ENCODE data around the gene NEDD4L. TPM values are rescaled to one million over a fixed set of nuclear protein-coding genes. Genes with fewer than 3 reads are reported as not detected.

Gene NEDD4L
- total RNA-seq, 1 donor from 2014 or later = 32.6 TPM

DNA sequence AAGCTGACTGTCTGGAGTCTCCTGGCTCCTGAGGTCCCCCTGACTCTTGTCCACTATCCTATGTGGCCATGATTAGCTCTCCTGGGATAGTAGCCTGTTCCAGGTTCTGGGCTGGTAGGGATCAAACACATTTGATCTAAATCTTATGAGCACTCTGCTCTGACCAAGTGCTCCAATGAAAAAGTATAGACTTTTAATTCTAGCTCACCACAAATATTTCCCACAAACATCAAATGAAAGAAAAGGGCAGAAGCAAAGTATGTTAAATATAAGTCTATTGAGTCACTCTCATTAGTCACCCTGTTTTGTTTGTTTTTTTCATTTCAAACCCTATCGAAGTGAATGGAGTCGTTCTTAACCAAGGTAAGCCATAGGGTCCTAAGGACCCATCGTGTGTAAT, 39.7 kb upstream of the NEDD4L start:
- peaks cover 25% of the 10 kb centered on the region for H3K27me3 Mint-ChIP-seq
- no peaks in the 10 kb centered on the region for H3K36me3 Mint-ChIP-seq (ENCODE audit: low read depth)
- TF ChIP-seq, protein P1, sequence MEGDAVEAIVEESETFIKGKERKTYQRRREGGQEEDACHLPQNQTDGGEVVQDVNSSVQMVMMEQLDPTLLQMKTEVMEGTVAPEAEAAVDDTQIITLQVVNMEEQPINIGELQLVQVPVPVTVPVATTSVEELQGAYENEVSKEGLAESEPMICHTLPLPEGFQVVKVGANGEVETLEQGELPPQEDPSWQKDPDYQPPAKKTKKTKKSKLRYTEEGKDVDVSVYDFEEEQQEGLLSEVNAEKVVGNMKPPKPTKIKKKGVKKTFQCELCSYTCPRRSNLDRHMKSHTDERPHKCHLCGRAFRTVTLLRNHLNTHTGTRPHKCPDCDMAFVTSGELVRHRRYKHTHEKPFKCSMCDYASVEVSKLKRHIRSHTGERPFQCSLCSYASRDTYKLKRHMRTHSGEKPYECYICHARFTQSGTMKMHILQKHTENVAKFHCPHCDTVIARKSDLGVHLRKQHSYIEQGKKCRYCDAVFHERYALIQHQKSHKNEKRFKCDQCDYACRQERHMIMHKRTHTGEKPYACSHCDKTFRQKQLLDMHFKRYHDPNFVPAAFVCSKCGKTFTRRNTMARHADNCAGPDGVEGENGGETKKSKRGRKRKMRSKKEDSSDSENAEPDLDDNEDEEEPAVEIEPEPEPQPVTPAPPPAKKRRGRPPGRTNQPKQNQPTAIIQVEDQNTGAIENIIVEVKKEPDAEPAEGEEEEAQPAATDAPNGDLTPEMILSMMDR (IDR thresholded peaks at IDR 0.05) = no peak
- H3K4me3 Mint-ChIP-seq = no peak overlapping the region
- H3K9me3 Mint-ChIP-seq = no peaks in the 10 kb centered on the region
- intact Hi-C loops (cut with micrococcal nuclease) = no loop called here
- H3K4me1 Mint-ChIP-seq = no peaks in the 10 kb centered on the region
- DNase-seq = no peak
- ChIA-PET CTCF (interaction anchor here (1.9 kb wide), 1 partner anchor 39 kb away, joined by 6 read pairs; the partner anchor contains the start of gene NEDD4L), POLR2A (no interaction called here)
- no peak for ATAC-seq (ENCODE audit: low read depth)
- H3K27ac Mint-ChIP-seq = no peak overlapping the region

- no peaks in the 10 kb centered on the region for H3K4me1 Mint-ChIP-seq
- CTCF ChIA-PET = interaction anchor here (1.9 kb wide), 1 partner anchor 38 kb away, joined by 6 read pairs; the partner anchor contains the start of gene NEDD4L
- TF ChIP-seq, protein P1 (IDR thresholded peaks at IDR 0.05) = no peak
- POLR2A ChIA-PET = no interaction called here
- DNase-seq = no peak
- H3K27ac Mint-ChIP-seq = no peak overlapping the region
- H3K9me3 Mint-ChIP-seq = no peaks in the 10 kb centered on the region
- no peak overlapping the region for H3K4me3 Mint-ChIP-seq
- peaks cover 26% of the 10 kb centered on the region for H3K27me3 Mint-ChIP-seq
- no peaks in the 10 kb centered on the region for H3K36me3 Mint-ChIP-seq (ENCODE audit: low read depth)
- ATAC-seq (ENCODE audit: low read depth) = no peak
- intact Hi-C loops (cut with micrococcal nuclease) = no loop called here
Measured at GRCh38 chr18:58005011-58005410, 39.0 kb upstream of the NEDD4L start.

GRCh38 chr18:58005885-58006523, 38.0 kb upstream of the NEDD4L start:
- Mint-ChIP-seq H3K4me3 (no peak overlapping the region), H3K27ac (no peak overlapping the region), H3K9me3 (no peaks in the 10 kb centered on the region), H3K4me1 (no peaks in the 10 kb centered on the region), H3K36me3 (ENCODE audit: low read depth) (no peaks in the 10 kb centered on the region), H3K27me3 (peaks cover 27% of the 10 kb centered on the region)
- TF ChIP-seq, protein P1 (IDR thresholded peaks at IDR 0.05) = no peak
- no peak for ATAC-seq (ENCODE audit: low read depth)
- ChIA-PET POLR2A (interaction anchor here (0.6 kb wide), 1 partner anchor 1172 kb away, joined by 3 read pairs; no protein-coding TSS in a partner anchor), CTCF (interaction anchor here (1.9 kb wide), 1 partner anchor 37 kb away, joined by 6 read pairs; the partner anchor contains the start of gene NEDD4L)
- DNase-seq = no peak
- intact Hi-C loops (cut with micrococcal nuclease) = no loop called here

- POLR2A ChIA-PET = interaction anchor here (1.8 kb wide), 1 partner anchor 33 kb away, joined by 8 read pairs; no protein-coding TSS in a partner anchor
- CTCF ChIA-PET = no interaction called here
- no peak for ATAC-seq (ENCODE audit: low read depth)
Measured at GRCh38 chr18:58009166-58009565, 34.9 kb upstream of the NEDD4L start.

DNA sequence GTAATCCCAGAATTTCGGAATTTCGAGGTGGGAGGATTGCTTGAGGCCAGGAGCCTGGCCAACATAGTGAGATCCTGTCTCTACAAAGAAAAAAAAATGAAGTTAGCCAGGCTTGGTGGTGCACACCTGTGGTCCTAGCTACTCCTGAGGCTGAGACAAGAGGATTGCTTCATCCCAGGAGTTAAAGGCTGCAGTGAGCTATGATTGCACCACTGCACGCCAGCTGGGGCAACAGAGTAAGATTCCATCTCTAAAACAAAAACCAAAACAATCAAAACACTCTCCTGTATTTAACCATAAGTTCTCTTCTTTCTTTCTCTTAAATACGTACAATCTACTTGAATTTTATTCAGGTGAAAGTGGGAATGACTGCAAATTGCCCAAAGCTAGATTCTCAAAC, 33.8 kb upstream of the NEDD4L start:
- Mint-ChIP-seq H3K27ac (no peak overlapping the region), H3K9me3 (no peaks in the 10 kb centered on the region), H3K4me1 (peaks cover 21% of the 10 kb centered on the region), H3K36me3 (ENCODE audit: low read depth) (no peaks in the 10 kb centered on the region), H3K4me3 (no peak overlapping the region), H3K27me3 (peaks cover 12% of the 10 kb centered on the region)
- ATAC-seq (ENCODE audit: low read depth) (no peak), DNase-seq (no peak)
- CTCF ChIA-PET = no interaction called here
- POLR2A ChIA-PET = interaction anchor here (0.7 to 1.8 kb wide), 2 partner anchors 32 to 293 kb away, joined by 3 to 8 read pairs; no protein-coding TSS in a partner anchor
- intact Hi-C loops (cut with micrococcal nuclease) = no loop called here
- TF ChIP-seq, protein P1 (IDR thresholded peaks at IDR 0.05) = no peak

More at GRCh38 chr18:58009166-58009565, 34.9 kb upstream of the NEDD4L start:
- no peaks in the 10 kb centered on the region for H3K9me3 Mint-ChIP-seq
- TF ChIP-seq, protein P1 (IDR thresholded peaks at IDR 0.05) = no peak
- intact Hi-C loops (cut with micrococcal nuclease) = no loop called here
- DNase-seq = no peak
- H3K27ac Mint-ChIP-seq = no peak overlapping the region
- peaks cover 16% of the 10 kb centered on the region for H3K27me3 Mint-ChIP-seq
- no peak overlapping the region for H3K4me3 Mint-ChIP-seq
- H3K4me1 Mint-ChIP-seq = peaks cover 10% of the 10 kb centered on the region
- H3K36me3 Mint-ChIP-seq (ENCODE audit: low read depth) = no peaks in the 10 kb centered on the region

Measured in activated B cell treated with CpG ODN at 0.5 μM for 24 hours (primary cell).